Measurements from ENCODE around the gene TPP2. TPM values are rescaled to one million over a fixed set of nuclear protein-coding genes. Genes with fewer than 3 reads are reported as not detected.

TPP2 gene
- total RNA-seq, 4 donors from 2014 or later, result 38.2 to 78.2 (median 68.1) TPM

DNA sequence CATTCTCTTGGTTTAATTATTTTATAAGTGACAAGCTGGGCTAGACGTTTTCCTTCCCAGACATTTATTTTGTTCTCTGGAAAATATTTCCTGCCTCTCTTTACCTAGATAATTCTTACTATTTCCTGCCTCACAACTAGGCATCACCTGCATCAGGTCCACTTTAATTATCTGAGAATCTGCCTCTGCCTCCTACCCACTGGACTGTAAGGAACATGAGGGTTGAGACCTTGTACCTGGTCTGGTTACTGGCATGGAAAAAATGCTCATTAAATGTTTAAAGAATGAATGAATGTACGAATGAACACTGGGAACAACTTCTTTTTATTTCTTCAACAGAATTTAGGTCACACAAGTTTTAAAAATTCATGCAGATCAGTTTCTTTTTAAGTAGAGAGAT is 111.4 kb downstream of the TPP2 start:
- no peak for DNase-seq
- intact Hi-C loops (cut with DNase I; ENCODE audit: low total_unique reads), result no loop called here
- no peak for ATAC-seq
- Histone ChIP-seq H3K4me1 (peaks cover 23 to 24% of the 10 kb centered on the region in 2 donors), H3K9me3 (no peaks in the 10 kb centered on the region), H3K27me3 (no peaks in the 10 kb centered on the region), H3K27ac (peak overlapping the region in 2 of 4 donors; percentile 33 to 64), H3K4me3 (no peak overlapping the region), H3K36me3 (no peaks in the 10 kb centered on the region)
- in situ Hi-C loops (cut with MboI; ENCODE audit: low sequenced_read_pairs in 4 of 4), result no loop called here
- no peak for TF ChIP-seq POLR2A (IDR thresholded peaks at IDR 0.05)
- TF ChIP-seq, protein P1, sequence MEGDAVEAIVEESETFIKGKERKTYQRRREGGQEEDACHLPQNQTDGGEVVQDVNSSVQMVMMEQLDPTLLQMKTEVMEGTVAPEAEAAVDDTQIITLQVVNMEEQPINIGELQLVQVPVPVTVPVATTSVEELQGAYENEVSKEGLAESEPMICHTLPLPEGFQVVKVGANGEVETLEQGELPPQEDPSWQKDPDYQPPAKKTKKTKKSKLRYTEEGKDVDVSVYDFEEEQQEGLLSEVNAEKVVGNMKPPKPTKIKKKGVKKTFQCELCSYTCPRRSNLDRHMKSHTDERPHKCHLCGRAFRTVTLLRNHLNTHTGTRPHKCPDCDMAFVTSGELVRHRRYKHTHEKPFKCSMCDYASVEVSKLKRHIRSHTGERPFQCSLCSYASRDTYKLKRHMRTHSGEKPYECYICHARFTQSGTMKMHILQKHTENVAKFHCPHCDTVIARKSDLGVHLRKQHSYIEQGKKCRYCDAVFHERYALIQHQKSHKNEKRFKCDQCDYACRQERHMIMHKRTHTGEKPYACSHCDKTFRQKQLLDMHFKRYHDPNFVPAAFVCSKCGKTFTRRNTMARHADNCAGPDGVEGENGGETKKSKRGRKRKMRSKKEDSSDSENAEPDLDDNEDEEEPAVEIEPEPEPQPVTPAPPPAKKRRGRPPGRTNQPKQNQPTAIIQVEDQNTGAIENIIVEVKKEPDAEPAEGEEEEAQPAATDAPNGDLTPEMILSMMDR (IDR thresholded peaks at IDR 0.05 in 4 of 5, conservative IDR thresholded peaks at IDR 0.05 in 1 of 5), result no peak

DNA sequence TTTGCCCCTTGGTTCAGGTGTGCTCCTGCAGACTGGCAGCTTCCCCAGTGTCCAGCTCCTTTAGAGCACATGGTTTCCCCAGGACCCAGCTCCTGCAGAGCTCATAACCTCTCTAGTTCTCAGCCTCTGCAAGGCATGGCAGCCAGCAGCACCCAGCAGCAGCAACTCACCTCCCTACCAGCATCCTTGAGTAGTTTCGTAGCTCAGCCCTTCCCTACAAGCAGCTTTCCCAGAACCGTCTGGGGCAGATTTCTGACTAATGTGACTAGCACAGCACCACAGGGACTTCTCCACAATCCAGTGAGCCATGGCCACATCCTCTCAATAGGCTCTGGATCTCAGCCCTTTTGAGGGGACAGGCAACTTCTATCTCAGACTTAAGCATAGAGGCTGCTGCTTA is 112.2 kb downstream of the TPP2 start:
- DNase-seq (no peak), ATAC-seq (no peak)
- Histone ChIP-seq H3K27ac (peak overlapping the region; percentile 78 to 88 (median 86)), H3K4me1 (peaks cover 20 to 24% of the 10 kb centered on the region in 2 donors), H3K36me3 (no peaks in the 10 kb centered on the region), H3K9me3 (no peaks in the 10 kb centered on the region), H3K27me3 (no peaks in the 10 kb centered on the region), H3K4me3 (no peak overlapping the region)
- intact Hi-C loops (cut with DNase I; ENCODE audit: low total_unique reads) (no loop called here), in situ Hi-C loops (cut with MboI; ENCODE audit: low sequenced_read_pairs in 4 of 4) (no loop called here)
- TF ChIP-seq POLR2A (IDR thresholded peaks at IDR 0.05), result no peak
- TF ChIP-seq, protein P1 (IDR thresholded peaks at IDR 0.05 in 4 of 5, conservative IDR thresholded peaks at IDR 0.05 in 1 of 5), result no peak

DNA sequence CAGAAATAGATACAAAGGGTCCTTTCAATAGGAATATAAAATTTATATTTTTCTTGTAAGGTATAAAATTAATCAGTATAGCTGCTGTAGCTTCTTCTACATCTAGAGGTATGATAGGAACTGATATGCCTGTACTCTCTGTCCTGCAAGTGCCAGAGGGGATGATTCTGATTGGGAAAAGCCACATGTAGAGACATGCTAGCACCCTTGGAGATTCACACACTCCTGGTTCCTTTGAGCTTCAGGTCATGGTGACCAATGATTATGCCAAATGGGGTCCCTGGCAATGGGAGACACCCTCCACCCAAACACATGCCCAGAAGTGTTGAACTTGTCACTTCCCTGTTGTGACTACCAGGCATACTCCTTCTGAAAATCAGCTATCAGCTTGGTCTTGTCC is 112.8 kb downstream of the TPP2 start:
- ATAC-seq, result peak in 1 of 2 donors; percentile 6
- Histone ChIP-seq H3K4me1 (peaks cover 20 to 24% of the 10 kb centered on the region in 2 donors), H3K4me3 (no peak overlapping the region), H3K27me3 (no peaks in the 10 kb centered on the region), H3K36me3 (no peaks in the 10 kb centered on the region), H3K27ac (peak overlapping the region; percentile 78 to 88 (median 86)), H3K9me3 (no peaks in the 10 kb centered on the region)
- DNase-seq, result no peak
- in situ Hi-C loops (cut with MboI; ENCODE audit: low sequenced_read_pairs in 4 of 4) (no loop called here), intact Hi-C loops (cut with DNase I; ENCODE audit: low total_unique reads) (no loop called here)
- TF ChIP-seq, protein P1 (IDR thresholded peaks at IDR 0.05 in 4 of 5, conservative IDR thresholded peaks at IDR 0.05 in 1 of 5), result no peak

DNA sequence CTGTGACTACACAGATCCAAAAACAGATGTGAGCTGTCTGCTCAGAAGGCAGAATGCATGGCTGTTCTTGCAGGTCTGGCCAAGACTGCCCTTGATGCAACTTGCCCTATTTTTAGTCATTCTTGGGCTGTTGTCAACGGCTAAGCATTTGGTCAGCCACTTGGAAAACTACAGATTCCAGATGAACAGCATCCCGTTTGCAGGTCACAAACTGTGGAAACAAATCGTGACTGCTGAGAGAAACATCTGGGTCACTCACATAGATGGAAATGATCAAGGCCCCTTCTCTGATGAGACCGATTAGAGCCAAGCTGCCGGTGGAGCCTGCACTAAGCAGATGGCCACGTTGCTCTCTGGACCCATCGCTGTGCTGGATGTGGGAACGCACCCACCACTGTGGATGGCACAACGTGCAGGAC is 113.5 kb downstream of the TPP2 start:
- Histone ChIP-seq H3K27me3 (no peaks in the 10 kb centered on the region), H3K9me3 (no peaks in the 10 kb centered on the region), H3K36me3 (no peaks in the 10 kb centered on the region), H3K27ac (peak overlapping the region; percentile 78 to 88 (median 86)), H3K4me1 (peaks cover 20 to 24% of the 10 kb centered on the region in 2 donors), H3K4me3 (no peak overlapping the region)
- in situ Hi-C loops (cut with MboI; ENCODE audit: low sequenced_read_pairs in 4 of 4), result no loop called here
- DNase-seq, result peak; percentile 57 to 77
- ATAC-seq, result peak; percentile 99
- no peak for TF ChIP-seq POLR2A (IDR thresholded peaks at IDR 0.05)
- TF ChIP-seq, protein P1 (IDR thresholded peaks at IDR 0.05 in 4 of 5, conservative IDR thresholded peaks at IDR 0.05 in 1 of 5), result no peak
- intact Hi-C loops (cut with DNase I; ENCODE audit: low total_unique reads), result no loop called here

DNA sequence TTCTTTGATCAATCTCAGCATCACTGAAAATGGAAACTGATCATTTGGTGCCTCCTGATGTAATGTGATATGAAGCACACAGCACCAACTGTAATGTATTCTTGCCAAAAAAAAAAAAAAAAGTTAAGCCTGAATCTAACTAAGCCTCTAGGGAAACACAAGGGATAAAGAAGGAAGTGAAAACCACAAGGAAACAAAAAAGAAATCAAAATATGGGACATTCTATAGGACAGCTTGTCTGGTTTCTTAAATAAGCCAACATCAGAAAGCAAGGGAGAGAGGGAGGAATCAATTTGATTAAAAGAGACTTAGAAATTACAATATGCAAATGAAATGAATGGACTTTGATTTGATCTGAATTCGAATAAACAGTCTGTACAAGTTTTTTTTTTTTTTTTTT is 118.7 kb downstream of the TPP2 start:
- TF ChIP-seq, protein P1 (IDR thresholded peaks at IDR 0.05 in 4 of 5, conservative IDR thresholded peaks at IDR 0.05 in 1 of 5), result no peak
- no peak for TF ChIP-seq POLR2A (IDR thresholded peaks at IDR 0.05)
- no peak overlapping the region for H3K4me3 ChIP-seq
- no peak for DNase-seq
- no peaks in the 10 kb centered on the region for H3K9me3 ChIP-seq
- intact Hi-C loops (cut with DNase I; ENCODE audit: low total_unique reads), result no loop called here
- no peaks in the 10 kb centered on the region for H3K36me3 ChIP-seq
- H3K27me3 ChIP-seq, result no peaks in the 10 kb centered on the region
- in situ Hi-C loops (cut with MboI; ENCODE audit: low sequenced_read_pairs in 4 of 4), result no loop called here
- peak overlapping the region in 1 of 4 donors; percentile 36 for H3K27ac ChIP-seq
- peaks cover 7 to 8% of the 10 kb centered on the region in 2 donors for H3K4me1 ChIP-seq
- no peak for ATAC-seq
